H9 (cell line): ENCODE results near the gene GAD2. TPM values are rescaled to one million over a fixed set of nuclear protein-coding genes. Genes with fewer than 3 reads are reported as not detected.

Experiments
- DNase-seq: peaks from one replicate; pipeline ENCODE4 v3.0.0-alpha.2; 2017
- H2AFZ ChIP-seq: one replicate; pipeline ENCODE4 v1.6.1; 2013; ENCODE audit warnings: mild to moderate bottlenecking, low read length, control low read depth, moderate library complexity
- H2AK5ac ChIP-seq: 2 replicates; pipeline ENCODE4 v1.6.1; 2013; ENCODE audit warnings: low read length, control low read depth, mixed read lengths; ENCODE audit not compliant: insufficient read length
- H2BK120ac ChIP-seq: one replicate; pipeline ENCODE4 v1.6.1; 2013; ENCODE audit warnings: low read depth, mild to moderate bottlenecking, low read length, control low read depth, inconsistent platforms; ENCODE audit not compliant: poor library complexity, severe bottlenecking
- H2BK12ac ChIP-seq: 2 replicates; pipeline ENCODE4 v1.6.1; 2013; ENCODE audit warnings: low read length, control low read depth, mixed read lengths, low read depth; ENCODE audit not compliant: insufficient read length
- H2BK15ac ChIP-seq: 2 replicates; pipeline ENCODE4 v1.6.1; 2013; ENCODE audit warnings: low read depth, low read length, control low read depth
- H2BK20ac ChIP-seq: one replicate; pipeline ENCODE4 v1.6.1; 2013; ENCODE audit warnings: low read depth, mild to moderate bottlenecking, low read length, control low read depth, inconsistent platforms; ENCODE audit not compliant: poor library complexity, severe bottlenecking
- H2BK5ac ChIP-seq: 2 replicates; pipeline ENCODE4 v1.6.1; 2013; ENCODE audit warnings: low read length, control low read depth, mixed read lengths; ENCODE audit not compliant: insufficient read length
- H3K14ac ChIP-seq: 2 replicates; pipeline ENCODE4 v1.6.1; 2013; ENCODE audit warnings: low read length, control low read depth; ENCODE audit not compliant: insufficient read depth
- H3K18ac ChIP-seq: 2 replicates; pipeline ENCODE4 v1.6.1; 2013; ENCODE audit warnings: low read depth, mild to moderate bottlenecking, mixed read lengths, low read length, control low read depth; ENCODE audit not compliant: insufficient read length
- H3K23ac ChIP-seq: 2 replicates; pipeline ENCODE4 v1.6.1; 2013; ENCODE audit warnings: low read length, control low read depth, mixed read lengths, low read depth; ENCODE audit not compliant: insufficient read length
- H3K23me2 ChIP-seq: 2 replicates; pipeline ENCODE4 v1.6.1; 2013; ENCODE audit warnings: low read depth, mild to moderate bottlenecking, mixed read lengths, low read length, control low read depth; ENCODE audit not compliant: insufficient read length, poor library complexity, severe bottlenecking
- H3K27ac ChIP-seq: 2 replicates; pipeline ENCODE4 v1.5.1; 2013; ENCODE audit warnings: low read length, control low read depth, mixed read lengths, low read depth; ENCODE audit not compliant: insufficient read length
- H3K27me3 ChIP-seq: 2 replicates; pipeline ENCODE4 v1.6.1; 2013; ENCODE audit warnings: low read length, control low read depth, inconsistent platforms; ENCODE audit not compliant: insufficient read depth
- H3K4ac ChIP-seq: 2 replicates; pipeline ENCODE4 v1.6.1; 2013; ENCODE audit warnings: low read depth, mild to moderate bottlenecking, control low read depth, inconsistent platforms, low read length, moderate library complexity
- H3K4me1 ChIP-seq: 2 replicates; pipeline ENCODE4 v1.6.1; 2013; ENCODE audit warnings: low read length, control low read depth, inconsistent platforms; ENCODE audit not compliant: insufficient read depth
- H3K4me2 ChIP-seq: 2 replicates; pipeline ENCODE4 v1.6.1; 2013; ENCODE audit warnings: low read length, control low read depth, mixed read lengths; ENCODE audit not compliant: insufficient read length, insufficient read depth
- H3K56ac ChIP-seq: 2 replicates; pipeline ENCODE4 v1.6.1; 2013; ENCODE audit warnings: low read depth, mild to moderate bottlenecking, mixed read lengths, low read length, control low read depth; ENCODE audit not compliant: insufficient read length
- H3K79me1 ChIP-seq: 2 replicates; pipeline ENCODE4 v1.6.1; 2013; ENCODE audit warnings: low read depth, mild to moderate bottlenecking, moderate library complexity, low read length, control low read depth, inconsistent platforms; ENCODE audit not compliant: insufficient read depth, poor library complexity, severe bottlenecking
- H3K79me2 ChIP-seq: 2 replicates; pipeline ENCODE4 v1.6.1; 2013; ENCODE audit warnings: low read length, control low read depth, inconsistent platforms; ENCODE audit not compliant: insufficient read depth
- H3K9ac ChIP-seq: 2 replicates; pipeline ENCODE4 v1.6.1; 2013; ENCODE audit warnings: low read length, control low read depth, mixed read lengths; ENCODE audit not compliant: insufficient read length; ENCODE audit errors: extremely low read depth
- H3K9me3 ChIP-seq: one replicate; pipeline ENCODE4 v1.6.1; 2013; ENCODE audit warnings: low read depth, low read length, inconsistent platforms; ENCODE audit not compliant: control insufficient read depth
- H3T11ph ChIP-seq: one replicate; pipeline ENCODE4 v1.6.1; 2013; ENCODE audit warnings: mild to moderate bottlenecking, low read length, control low read depth, inconsistent platforms
- H4K20me1 ChIP-seq: one replicate; pipeline ENCODE4 v1.6.1; 2013; ENCODE audit not compliant: control insufficient read depth, insufficient read length, insufficient read depth
- H4K5ac ChIP-seq: 2 replicates; pipeline ENCODE4 v1.6.1; 2013; ENCODE audit warnings: low read depth, mild to moderate bottlenecking, mixed read lengths, low read length, control low read depth; ENCODE audit not compliant: insufficient read length
- H4K8ac ChIP-seq: replicated peaks from 2 replicates; pipeline ENCODE4 v1.6.1; 2013; ENCODE audit warnings: low read length, control low read depth, mixed read lengths, low read depth; ENCODE audit not compliant: insufficient read length
- H4K91ac ChIP-seq: 2 replicates; pipeline ENCODE4 v1.6.1; 2013; ENCODE audit warnings: low read depth, mild to moderate bottlenecking, moderate library complexity, mixed read lengths, low read length, control low read depth; ENCODE audit not compliant: insufficient read length
- H3K27ac Mint-ChIP-seq, 3 experiments: 2 replicates in 2 of 3; 3 replicates in 1 of 3; pipeline ENCODE4 v1.8.0; 2020 to 2021; ENCODE audit warnings: mixed read lengths in 3 of 3, mild to moderate bottlenecking in 1 of 3, moderate library complexity in 1 of 3
- H3K27me3 Mint-ChIP-seq: 2 replicates; pipeline ENCODE4 v1.8.0; 2021; ENCODE audit warnings: low read depth, mild to moderate bottlenecking, moderate library complexity, mixed read lengths
- H3K36me3 Mint-ChIP-seq, 3 experiments: 2 replicates in 2 of 3; 3 replicates in 1 of 3; pipeline ENCODE4 v1.8.0; 2020 to 2021; ENCODE audit warnings: low read depth in 3 of 3, mixed read lengths in 3 of 3; ENCODE audit not compliant: insufficient read depth in 1 of 3
- H3K4me1 Mint-ChIP-seq, 2 experiments: 2 replicates each; pipeline ENCODE4 v1.8.0; 2020; ENCODE audit warnings: mixed read lengths in 2 of 2
- H3K4me3 Mint-ChIP-seq, 2 experiments: 2 replicates in 1 of 2; 3 replicates in 1 of 2; pipeline ENCODE4 v1.8.0; 2020 to 2021; ENCODE audit warnings: mild to moderate bottlenecking in 2 of 2, mixed read lengths in 2 of 2, moderate library complexity in 1 of 2
- H3K9me3 Mint-ChIP-seq, 2 experiments: 2 replicates in 1 of 2; 3 replicates in 1 of 2; pipeline ENCODE4 v1.8.0; 2020; ENCODE audit warnings: mild to moderate bottlenecking in 2 of 2, mixed read lengths in 2 of 2, moderate library complexity in 1 of 2
- WGBS: extraction: QIAGEN DNeasy Blood & Tissue Kit; methylation state at CpG from one replicate; pipeline ENCODE4 v1.1.7; 2013; ENCODE audit warnings: missing lambda C conversion rate, low lambda C conversion rate, mixed read lengths; ENCODE audit not compliant: insufficient read length; ENCODE audit errors: extremely low coverage; 5-methylcytosine and 5-hydroxymethylcytosine counted together
- total RNA-seq: library from RNA; stranded (reverse); gene quantifications from 2 replicates; pipeline ENCODE4 v1.2.1, GENCODE V29; 2021
- TF ChIP-seq, protein P1 (sequence below): fragments of 200-600 bp; sonication (generic); conservative IDR thresholded peaks from 3 replicates; pipeline ENCODE4 v1.8.0; 2021; ENCODE audit warnings: antibody characterized with exemption, mild to moderate bottlenecking

Gene GAD2
- total RNA-seq, 1 experiment from 2014 or later = 2.0 TPM

GRCh38 chr10:26310361-26310760 lies 93.8 kb downstream of the GAD2 start:
- Histone ChIP-seq H4K91ac (no peak overlapping the region), H2AFZ (no peak overlapping the region), H3K27me3 (no peaks in the 10 kb centered on the region; the same call in 1 of the 2 replicates), H4K8ac (no peak overlapping the region), H3K9me3 (no peaks in the 10 kb centered on the region), H3K18ac (no peak overlapping the region), H3K4ac (no peak overlapping the region), H3K27ac (no peak overlapping the region), H3K56ac (no peak overlapping the region), H3K14ac (no peak overlapping the region), H3T11ph (no peak overlapping the region), H3K23ac (no peak overlapping the region), H3K4me1 (no peaks in the 10 kb centered on the region; the same call in 1 of the 2 replicates), H2BK120ac (no peak overlapping the region), H2BK5ac (no peak overlapping the region), H4K20me1 (no peaks in the 10 kb centered on the region), H2AK5ac (no peak overlapping the region), H2BK12ac (no peak overlapping the region), H4K5ac (no peak overlapping the region), H2BK15ac (no peak overlapping the region), H2BK20ac (no peak overlapping the region), H3K9ac (no peak overlapping the region), H3K4me2 (no peak overlapping the region), H3K79me2 (no peaks in the 10 kb centered on the region), H3K79me1 (no peaks in the 10 kb centered on the region), H3K23me2 (no peaks in the 10 kb centered on the region)
- Mint-ChIP-seq H3K9me3 (no peaks in the 10 kb centered on the region), H3K4me1 (peaks cover 16 to 17% of the 10 kb centered on the region in 2 experiments), H3K4me3 (no peak overlapping the region), H3K27me3 (no peaks in the 10 kb centered on the region), H3K36me3 (no peaks in the 10 kb centered on the region), H3K27ac (no peak overlapping the region)
- no CpG with 5 or more reads among the region's 3 CpGs for WGBS
- DNase-seq = no peak
- TF ChIP-seq, protein P1, sequence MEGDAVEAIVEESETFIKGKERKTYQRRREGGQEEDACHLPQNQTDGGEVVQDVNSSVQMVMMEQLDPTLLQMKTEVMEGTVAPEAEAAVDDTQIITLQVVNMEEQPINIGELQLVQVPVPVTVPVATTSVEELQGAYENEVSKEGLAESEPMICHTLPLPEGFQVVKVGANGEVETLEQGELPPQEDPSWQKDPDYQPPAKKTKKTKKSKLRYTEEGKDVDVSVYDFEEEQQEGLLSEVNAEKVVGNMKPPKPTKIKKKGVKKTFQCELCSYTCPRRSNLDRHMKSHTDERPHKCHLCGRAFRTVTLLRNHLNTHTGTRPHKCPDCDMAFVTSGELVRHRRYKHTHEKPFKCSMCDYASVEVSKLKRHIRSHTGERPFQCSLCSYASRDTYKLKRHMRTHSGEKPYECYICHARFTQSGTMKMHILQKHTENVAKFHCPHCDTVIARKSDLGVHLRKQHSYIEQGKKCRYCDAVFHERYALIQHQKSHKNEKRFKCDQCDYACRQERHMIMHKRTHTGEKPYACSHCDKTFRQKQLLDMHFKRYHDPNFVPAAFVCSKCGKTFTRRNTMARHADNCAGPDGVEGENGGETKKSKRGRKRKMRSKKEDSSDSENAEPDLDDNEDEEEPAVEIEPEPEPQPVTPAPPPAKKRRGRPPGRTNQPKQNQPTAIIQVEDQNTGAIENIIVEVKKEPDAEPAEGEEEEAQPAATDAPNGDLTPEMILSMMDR = no peak
